SK-N-SH (cell line): ENCODE measurements around the gene VAV1. TPM values are rescaled to one million over a fixed set of nuclear protein-coding genes. Genes with fewer than 3 reads are reported as not detected.

Experiments
- CTCF ChIA-PET: fragments of 300-600, 350-600 bp; formaldehyde crosslinking; extraction: SDS; loops from one replicate; lab custom pipeline; 2021; lab: Yijun Ruan, JAX
- POLR2A ChIA-PET: fragments of 350-600 bp; sonication (Branson Sonifier 250); formaldehyde crosslinking; extraction: SDS; loops from one replicate; lab custom pipeline; 2020; ENCODE audit warnings: antibody characterized with exemption, inconsistent platforms; lab: Yijun Ruan, JAX
- DNase-seq: peaks from one replicate; pipeline ENCODE4 v3.0.0; 2012
- H2AFZ ChIP-seq: fragments of 200-600 bp; sonication (generic); 2 replicates; pipeline ENCODE4 v1.8.1; 2016; ENCODE audit warnings: antibody characterized with exemption, mild to moderate bottlenecking, low read depth
- H3F3A ChIP-seq: fragments of 200-600 bp; sonication (generic); replicated peaks from 2 replicates; pipeline ENCODE3; 2016; ENCODE audit warnings: antibody characterized with exemption, mild to moderate bottlenecking; ENCODE audit not compliant: insufficient read depth
- H3K27ac ChIP-seq, 2 experiments: fragments of 200-500 bp in 1 of 2; fragments of 200-600 bp in 1 of 2; sonication (Bioruptor generic) in 1 of 2; sonication (generic), shearing (Covaris generic) in 1 of 2; 2 replicates each; pipeline versions ENCODE4 v1.5.1 to v1.6.1; 2014 to 2016; ENCODE audit warnings: low read depth in 2 of 2, inconsistent platforms in 1 of 2, low read length in 1 of 2, mild to moderate bottlenecking in 1 of 2, mixed read lengths in 1 of 2
- H3K27me3 ChIP-seq: fragments of 200-600 bp; sonication (generic), shearing (Covaris generic); 2 replicates; pipeline ENCODE4 v1.6.1; 2016; ENCODE audit warnings: mixed run types; ENCODE audit not compliant: insufficient read depth
- H3K36me3 ChIP-seq, 2 experiments: fragments of 200-500 bp in 1 of 2; fragments of 200-600 bp in 1 of 2; sonication (Bioruptor generic) in 1 of 2; sonication (generic) in 1 of 2; replicated peaks in 1 of 2; 2 replicates each; pipeline versions ENCODE3 to v1.5.1; 2014 to 2016; ENCODE audit warnings: low read length in 1 of 2, mild to moderate bottlenecking in 1 of 2; ENCODE audit not compliant: insufficient read depth in 2 of 2, control insufficient read depth in 1 of 2
- H3K4me1 ChIP-seq, 2 experiments: fragments of 200-500 bp in 1 of 2; fragments of 200-600 bp in 1 of 2; sonication (Bioruptor generic) in 1 of 2; sonication (generic), shearing (Covaris generic) in 1 of 2; 2 replicates each; pipeline versions ENCODE4 v1.5.1 to v1.6.1; 2014 to 2016; ENCODE audit warnings: low read depth in 1 of 2, low read length in 1 of 2, mixed run types in 1 of 2; ENCODE audit not compliant: insufficient read depth in 2 of 2, control insufficient read depth in 1 of 2
- H3K4me2 ChIP-seq: fragments of 200-600 bp; sonication (generic), shearing (Covaris generic); 2 replicates; pipeline ENCODE4 v1.6.1; 2017; ENCODE audit warnings: mixed run types
- H3K4me3 ChIP-seq, 2 experiments: fragments of 200-500 bp in 1 of 2; fragments of 200-600 bp in 1 of 2; sonication (Bioruptor generic) in 1 of 2; sonication (generic), shearing (Covaris generic) in 1 of 2; 2 replicates each; pipeline versions ENCODE4 v1.5.1 to v1.8.1; 2014 to 2016; ENCODE audit warnings: low read depth in 2 of 2, inconsistent platforms in 1 of 2, low read length in 1 of 2, mild to moderate bottlenecking in 1 of 2, mixed read lengths in 1 of 2, moderate library complexity in 1 of 2
- H3K79me2 ChIP-seq: fragments of 200-600 bp; sonication (generic); 2 replicates; pipeline ENCODE4 v1.8.1; 2017; ENCODE audit warnings: mild to moderate bottlenecking; ENCODE audit not compliant: insufficient read depth
- H3K9ac ChIP-seq: fragments of 200-600 bp; sonication (generic); 2 replicates; pipeline ENCODE4 v1.6.1; 2017; ENCODE audit warnings: mixed run types
- H3K9me2 ChIP-seq: fragments of 200-600 bp; sonication (generic); 2 replicates; pipeline ENCODE4 v1.6.1; 2017; ENCODE audit warnings: mixed run types
- H3K9me3 ChIP-seq: fragments of 200-600 bp; sonication (generic); 2 replicates; pipeline ENCODE4 v1.6.1; 2017; ENCODE audit warnings: mixed run types, mild to moderate bottlenecking, moderate library complexity
- H4K20me1 ChIP-seq: fragments of 200-600 bp; sonication (generic); 2 replicates; pipeline ENCODE4 v1.6.1; 2017; ENCODE audit warnings: mild to moderate bottlenecking, mixed run types; ENCODE audit not compliant: insufficient read depth
- CTCF ChIP-seq: fragments of 200-600 bp; sonication (generic); IDR thresholded peaks from 2 replicates; pipeline ENCODE4 v1.6.1; 2017; ENCODE audit warnings: antibody characterized with exemption, mild to moderate bottlenecking, moderate library complexity
- EP300 ChIP-seq, 2 experiments: IDR thresholded peaks; 2 replicates each; pipeline versions ENCODE4 v1.4.0 to v1.6.1; 2012; ENCODE audit warnings: borderline replicate concordance in 1 of 2, low read depth in 1 of 2, low read length in 1 of 2
- FOXJ3 ChIP-seq: sonication (generic); formaldehyde crosslinking; IDR thresholded peaks from 2 replicates; pipeline ENCODE4 v1.5.1; 2020; ENCODE audit warnings: mild to moderate bottlenecking, missing genetic modification reagents
- JUND ChIP-seq: IDR thresholded peaks from 2 replicates; pipeline ENCODE4 v1.4.0; 2012
- NRF1 ChIP-seq: IDR thresholded peaks from 2 replicates; pipeline ENCODE4 v1.6.1; 2012; ENCODE audit warnings: low read depth, mild to moderate bottlenecking, low read length
- PBX3 ChIP-seq: IDR thresholded peaks from 2 replicates; pipeline ENCODE4; 2012
- POLR2AphosphoS5 ChIP-seq: IDR thresholded peaks from 2 replicates; pipeline ENCODE4 v1.6.1; 2012; ENCODE audit warnings: low read depth, low read length
- RAD21 ChIP-seq: IDR thresholded peaks from 2 replicates; pipeline ENCODE4 v1.6.1; 2012; ENCODE audit warnings: mild to moderate bottlenecking, low read length
- REST ChIP-seq: IDR thresholded peaks from 2 replicates; pipeline ENCODE4 v1.6.1; 2012; ENCODE audit warnings: mild to moderate bottlenecking, low read depth, low read length, moderate library complexity
- RXRA ChIP-seq: IDR thresholded peaks from 2 replicates; pipeline ENCODE4 v1.4.0; 2012; ENCODE audit warnings: low read depth, mild to moderate bottlenecking, borderline replicate concordance
- TCF12 ChIP-seq: IDR thresholded peaks from 2 replicates; pipeline ENCODE4 v1.4.0; 2012
- YY1 ChIP-seq: IDR thresholded peaks from 2 replicates; pipeline ENCODE4 v1.4.0; 2012; ENCODE audit warnings: low read depth, mild to moderate bottlenecking
- ZBTB33 ChIP-seq: IDR thresholded peaks from 2 replicates; pipeline ENCODE4 v1.4.0; 2012; ENCODE audit warnings: low read depth, borderline replicate concordance
- WGBS: methylation state at CpG from one replicate; pipeline ENCODE4 v1.1.6; 2017; ENCODE audit warnings: low lambda C conversion rate; 5-methylcytosine and 5-hydroxymethylcytosine counted together
- polyA plus RNA-seq, 3 experiments: library from polyadenylated mRNA; depleted of rRNA; stranded (reverse); fragments of >200 nt; gene quantifications; 2 replicates each; pipeline ENCODE4 v1.2.3, GENCODE V29; 2012

VAV1 gene
- polyA plus RNA-seq, 1 of the 3 experiments (the other 2 are of a cell fraction) = 0.02 TPM

- no peak for TF ChIP-seq PBX3
- no peak for TF ChIP-seq RXRA
Measured at GRCh38 chr19:6821639-6822310, 49.3 kb downstream of the VAV1 start (continued).

GRCh38 chr19:6822311-6822670 is 49.8 kb downstream of the VAV1 start:
- ChIA-PET CTCF (interaction anchor here (0.6 kb wide), 1 partner anchor 129 kb away, joined by 3 read pairs; no protein-coding TSS in a partner anchor), POLR2A (no interaction called here)
- Histone ChIP-seq H3K9me2 (no peaks in the 10 kb centered on the region), H3K4me2 (no peak overlapping the region), H3K27me3 (peaks cover 31% of the 10 kb centered on the region; the same call in 1 of the 2 replicates), H3K36me3 (no peaks in the 10 kb centered on the region), H3F3A (no peaks in the 10 kb centered on the region), H3K79me2 (no peaks in the 10 kb centered on the region), H2AFZ (no peak overlapping the region), H3K27ac (no peak overlapping the region), H3K9me3 (no peaks in the 10 kb centered on the region), H4K20me1 (no peaks in the 10 kb centered on the region), H3K9ac (no peak overlapping the region), H3K4me1 (no peaks in the 10 kb centered on the region), H3K4me3 (no peak overlapping the region)
- TF ChIP-seq NRF1 (0 out of 2 replicates have a peak, but pooled peaks have one; percentile 9), YY1 (no peak), TCF12 (no peak)
- DNase-seq = no peak
- 19% methylated on average over 14 of the region's 25 CpGs for WGBS

- Histone ChIP-seq H3K4me3 (no peak overlapping the region), H3K4me1 (no peaks in the 10 kb centered on the region), H3K27me3 (peaks cover 38% of the 10 kb centered on the region; the same call in 1 of the 2 replicates), H3K36me3 (no peaks in the 10 kb centered on the region), H3K27ac (no peak overlapping the region), H4K20me1 (no peaks in the 10 kb centered on the region), H3K79me2 (no peaks in the 10 kb centered on the region), H3K9me3 (no peaks in the 10 kb centered on the region), H3K9me2 (no peaks in the 10 kb centered on the region), H3K9ac (no peak overlapping the region), H2AFZ (no peak overlapping the region), H3F3A (no peaks in the 10 kb centered on the region), H3K4me2 (no peak overlapping the region)
- DNase-seq = no peak
- CTCF ChIA-PET = interaction anchor here (1.2 kb wide), 1 partner anchor 38 kb away, joined by 4 read pairs; no protein-coding TSS in a partner anchor
- WGBS = 26% methylated on average over 11 of the region's 12 CpGs
- POLR2A ChIA-PET = no interaction called here
- TF ChIP-seq RAD21 (no peak), REST (no peak), ZBTB33 (no peak), PBX3 (no peak), POLR2AphosphoS5 (no peak), FOXJ3 (CRISPR knock-in tag) (no peak), JUND (no peak), RXRA (no peak), CTCF (no peak), EP300 (IDR thresholded peaks at IDR 0.05; ENCODE audit: borderline replicate concordance in 1 of 2, low read depth in 1 of 2, low read length in 1 of 2) (no peak)
Measured at GRCh38 chr19:6825076-6825774, 52.7 kb downstream of the VAV1 start.
